ENCODE results near the gene SULT1A1. TPM values are rescaled to one million over a fixed set of nuclear protein-coding genes. Genes with fewer than 3 reads are reported as not detected.
A peak's percentile ranks its signal among the peaks of the same experiment; 100 is the strongest.
"Not testable (repeated sequence)": the region's sequence is repeated elsewhere in the genome, so short reads cannot be mapped to it uniquely, and the experiment has no call there.

SULT1A1 gene
- total RNA-seq, 2 experiments from 2014 or later = 15.6 to 17.4 TPM

- H3K9me3 Mint-ChIP-seq = no peaks in the 10 kb centered on the region
- intact Hi-C loops (cut with micrococcal nuclease) = no loop called here
- peaks cover 15% of the 10 kb centered on the region for H3K36me3 Mint-ChIP-seq (ENCODE audit: low read depth)
- ATAC-seq = no peak
- ChIA-PET CTCF (no interaction called here), POLR2A (interaction anchor here (0.6 kb wide), 1 partner anchor 358 kb away, joined by 3 read pairs; no protein-coding TSS in a partner anchor)
- no peak for DNase-seq
- peak overlapping the region; percentile 91 for H3K4me3 Mint-ChIP-seq
- peak overlapping the region; percentile 88 for H3K27ac Mint-ChIP-seq
- H3K4me1 Mint-ChIP-seq (ENCODE audit: low read depth) = peaks cover 11% of the 10 kb centered on the region
- no peaks in the 10 kb centered on the region for H3K27me3 Mint-ChIP-seq
- TF ChIP-seq, protein P1, sequence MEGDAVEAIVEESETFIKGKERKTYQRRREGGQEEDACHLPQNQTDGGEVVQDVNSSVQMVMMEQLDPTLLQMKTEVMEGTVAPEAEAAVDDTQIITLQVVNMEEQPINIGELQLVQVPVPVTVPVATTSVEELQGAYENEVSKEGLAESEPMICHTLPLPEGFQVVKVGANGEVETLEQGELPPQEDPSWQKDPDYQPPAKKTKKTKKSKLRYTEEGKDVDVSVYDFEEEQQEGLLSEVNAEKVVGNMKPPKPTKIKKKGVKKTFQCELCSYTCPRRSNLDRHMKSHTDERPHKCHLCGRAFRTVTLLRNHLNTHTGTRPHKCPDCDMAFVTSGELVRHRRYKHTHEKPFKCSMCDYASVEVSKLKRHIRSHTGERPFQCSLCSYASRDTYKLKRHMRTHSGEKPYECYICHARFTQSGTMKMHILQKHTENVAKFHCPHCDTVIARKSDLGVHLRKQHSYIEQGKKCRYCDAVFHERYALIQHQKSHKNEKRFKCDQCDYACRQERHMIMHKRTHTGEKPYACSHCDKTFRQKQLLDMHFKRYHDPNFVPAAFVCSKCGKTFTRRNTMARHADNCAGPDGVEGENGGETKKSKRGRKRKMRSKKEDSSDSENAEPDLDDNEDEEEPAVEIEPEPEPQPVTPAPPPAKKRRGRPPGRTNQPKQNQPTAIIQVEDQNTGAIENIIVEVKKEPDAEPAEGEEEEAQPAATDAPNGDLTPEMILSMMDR (IDR thresholded peaks at IDR 0.05) = no peak
Measured at GRCh38 chr16:28621481-28622155, 11.8 kb upstream of the SULT1A1 start.

GRCh38 chr16:28620316-28620715 lies 10.5 kb upstream of the SULT1A1 start:
- H3K36me3 Mint-ChIP-seq (ENCODE audit: low read depth) = peaks cover 16% of the 10 kb centered on the region
- intact Hi-C loops (cut with micrococcal nuclease); ATAC-seq; H3K9me3 Mint-ChIP-seq; H3K27me3 Mint-ChIP-seq; POLR2A ChIA-PET; CTCF ChIA-PET; DNase-seq; H3K4me3 Mint-ChIP-seq; H3K27ac Mint-ChIP-seq: not testable (repeated sequence)
- peaks cover 11% of the 10 kb centered on the region for H3K4me1 Mint-ChIP-seq (ENCODE audit: low read depth)

DNA sequence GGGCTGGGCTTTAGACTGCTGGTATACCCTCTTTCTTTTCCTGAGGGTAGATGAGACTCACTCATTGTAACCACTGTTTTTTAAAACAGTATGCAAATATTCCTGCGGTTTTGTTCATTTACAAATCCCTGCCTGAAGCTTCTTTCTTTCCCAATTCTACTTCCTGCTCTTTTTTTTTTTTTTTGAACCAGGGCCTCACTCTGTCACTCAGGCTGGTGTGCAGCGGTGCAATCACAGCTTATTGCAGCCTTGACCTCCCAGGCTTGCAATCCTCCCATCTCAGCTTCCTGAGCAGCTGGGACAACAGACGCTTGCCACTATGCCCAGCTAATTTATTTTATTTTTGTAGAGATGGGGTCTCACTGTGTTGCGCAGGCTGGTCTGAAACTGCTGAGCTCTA lies 8.0 kb upstream of the SULT1A1 start:
- TF ChIP-seq, protein P1 (IDR thresholded peaks at IDR 0.05) = no peak
- Mint-ChIP-seq H3K4me1 (ENCODE audit: low read depth) (peaks cover 10% of the 10 kb centered on the region), H3K27me3 (no peaks in the 10 kb centered on the region), H3K27ac (no peak overlapping the region), H3K4me3 (no peak overlapping the region), H3K9me3 (no peaks in the 10 kb centered on the region), H3K36me3 (ENCODE audit: low read depth) (peaks cover 16% of the 10 kb centered on the region)
- no peak for DNase-seq
- POLR2A ChIA-PET = interaction anchor here (1.5 kb wide), 1 partner anchor 25 kb away, joined by 3 read pairs; no protein-coding TSS in a partner anchor
- CTCF ChIA-PET = no interaction called here
- no peak for ATAC-seq
- intact Hi-C loops (cut with micrococcal nuclease) = no loop called here

DNA sequence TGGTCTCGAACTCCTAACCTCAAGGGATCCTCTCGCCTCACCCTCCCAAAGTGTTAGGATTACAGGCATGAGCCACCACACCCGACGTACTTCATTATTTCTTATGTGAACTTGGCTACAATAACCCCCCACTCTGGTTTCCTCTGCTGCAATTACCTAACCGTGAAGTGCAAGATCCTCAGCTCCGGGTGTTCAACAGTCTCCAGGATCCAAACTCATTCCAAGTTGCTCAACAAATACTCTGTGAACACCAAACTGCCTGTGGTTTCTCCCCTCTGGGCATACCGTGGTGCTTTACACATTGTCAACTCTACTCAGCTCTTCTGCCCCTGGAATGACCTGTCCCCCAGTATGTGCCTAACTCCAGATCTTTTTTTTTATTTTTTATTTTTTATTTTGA lies 6.8 kb upstream of the SULT1A1 start:
- ChIA-PET CTCF (interaction anchor here (1.1 to 1.5 kb wide), 3 partner anchors 10 to 295 kb away, joined by 4 to 6 read pairs (median 4); no protein-coding TSS in a partner anchor), POLR2A (no interaction called here)
- Mint-ChIP-seq H3K27ac (no peak overlapping the region), H3K9me3 (no peaks in the 10 kb centered on the region), H3K36me3 (ENCODE audit: low read depth) (peaks cover 11% of the 10 kb centered on the region), H3K27me3 (no peaks in the 10 kb centered on the region), H3K4me3 (no peak overlapping the region), H3K4me1 (ENCODE audit: low read depth) (peaks cover 2% of the 10 kb centered on the region)
- TF ChIP-seq, protein P1 (IDR thresholded peaks at IDR 0.05) = no peak
- ATAC-seq (no peak), DNase-seq (no peak)
- intact Hi-C loops (cut with micrococcal nuclease) = no loop called here

- ATAC-seq; DNase-seq; intact Hi-C loops (cut with micrococcal nuclease); H3K9me3 Mint-ChIP-seq; H3K27me3 Mint-ChIP-seq; H3K4me1 Mint-ChIP-seq (ENCODE audit: low read depth); H3K27ac Mint-ChIP-seq; POLR2A ChIA-PET; H3K4me3 Mint-ChIP-seq: not testable (repeated sequence)
- CTCF ChIA-PET = interaction anchor here (1.1 to 1.5 kb wide), 3 partner anchors 9 to 295 kb away, joined by 4 to 6 read pairs (median 4); no protein-coding TSS in a partner anchor
- TF ChIP-seq, protein P1 (IDR thresholded peaks at IDR 0.05) = peak; percentile 9
- peaks cover 10% of the 10 kb centered on the region for H3K36me3 Mint-ChIP-seq (ENCODE audit: low read depth)
Measured at GRCh38 chr16:28616224-28616577, 6.4 kb upstream of the SULT1A1 start.
